ENCODE data around the gene EIF4E3. TPM values are rescaled to one million over a fixed set of nuclear protein-coding genes. Genes with fewer than 3 reads are reported as not detected.

EIF4E3 gene
- total RNA-seq, 4 donors from 2014 or later = 11.2 to 23.8 (median 16.0) TPM

GRCh38 chr3:71684757-71685386 lies 40.3 kb downstream of the EIF4E3 start:
- peak in 1 of 2 donors; percentile 30 for DNase-seq (ENCODE audit: low spot score in 2 of 2)
- Histone ChIP-seq H3K9me3 (no peaks in the 10 kb centered on the region), H3K27ac (peak overlapping the region in 3 of 4 donors; percentile 42 to 62 (median 60)), H3K27me3 (no peaks in the 10 kb centered on the region), H3K4me1 (peaks cover 0 to 55% (median 23%) of the 10 kb centered on the region in 4 donors), H3K36me3 (peaks cover 0 to 3% (median 0%) of the 10 kb centered on the region in 3 donors), H3K4me3 (no peak overlapping the region)
- WGBS, 2 donors = 32 to 40% methylated on average over 6 of the region's 6 CpGs
- TF ChIP-seq EP300 (IDR thresholded peaks at IDR 0.05) (peak in 1 of 2 donors; percentile 38), POLR2A (IDR thresholded peaks at IDR 0.05) (no peak), CTCF (IDR thresholded peaks at IDR 0.05) (no peak)

- WGBS, 2 donors = 59 to 63% methylated on average over 7 of the region's 7 CpGs
- peaks cover 0 to 49% (median 18%) of the 10 kb centered on the region in 4 donors for H3K4me1 ChIP-seq
- H3K27ac ChIP-seq = peak overlapping the region; percentile 11 to 62 (median 40)
- no peak overlapping the region for H3K4me3 ChIP-seq
- TF ChIP-seq CTCF (IDR thresholded peaks at IDR 0.05) = no peak
- TF ChIP-seq EP300 (IDR thresholded peaks at IDR 0.05) = no peak
- TF ChIP-seq POLR2A (IDR thresholded peaks at IDR 0.05) = no peak
- no peaks in the 10 kb centered on the region for H3K9me3 ChIP-seq
- DNase-seq (ENCODE audit: low spot score in 2 of 2) = no peak
- no peaks in the 10 kb centered on the region for H3K27me3 ChIP-seq
- peaks cover 0 to 3% (median 0%) of the 10 kb centered on the region in 3 donors for H3K36me3 ChIP-seq
These were observed 41.0 kb downstream of the EIF4E3 start for GRCh38 chr3:71684046-71684756.

- Histone ChIP-seq H3K36me3 (no peaks in the 10 kb centered on the region), H3K9me3 (no peaks in the 10 kb centered on the region), H3K4me1 (peaks cover 0 to 51% (median 18%) of the 10 kb centered on the region in 4 donors), H3K27ac (peak overlapping the region; percentile 27 to 76 (median 49)), H3K4me3 (no peak overlapping the region), H3K27me3 (no peaks in the 10 kb centered on the region)
- TF ChIP-seq CTCF (IDR thresholded peaks at IDR 0.05) (peak; percentile 42 to 75 (median 59)), POLR2A (IDR thresholded peaks at IDR 0.05) (no peak), EP300 (IDR thresholded peaks at IDR 0.05) (peak in 1 of 2 donors; percentile 30)
- WGBS, 2 donors = 29 to 35% methylated on average over 7 of the region's 7 CpGs
- DNase-seq (ENCODE audit: low spot score in 2 of 2) = peak; percentile 23 to 56
These were observed 44.0 kb downstream of the EIF4E3 start for GRCh38 chr3:71681224-71681668.

GRCh38 chr3:71680603-71681002 lies 44.6 kb downstream of the EIF4E3 start:
- no peak overlapping the region for H3K4me3 ChIP-seq
- peak overlapping the region; percentile 27 to 76 (median 49) for H3K27ac ChIP-seq

More at GRCh38 chr3:71680603-71681002, 44.6 kb downstream of the EIF4E3 start:
- H3K9me3 ChIP-seq = no peaks in the 10 kb centered on the region
- TF ChIP-seq POLR2A (IDR thresholded peaks at IDR 0.05) = no peak
- no peak for TF ChIP-seq CTCF (IDR thresholded peaks at IDR 0.05)
- no peak for TF ChIP-seq EP300 (IDR thresholded peaks at IDR 0.05)
- no peak for DNase-seq (ENCODE audit: low spot score in 2 of 2)
- WGBS, 2 donors = 24 to 33% methylated on average over 1 of the region's 1 CpG
- no peaks in the 10 kb centered on the region for H3K36me3 ChIP-seq
- H3K27me3 ChIP-seq = no peaks in the 10 kb centered on the region
- peaks cover 0 to 51% (median 18%) of the 10 kb centered on the region in 4 donors for H3K4me1 ChIP-seq
